ENCODE results near the gene ARMH3.

The ARMH3 gene

DNA sequence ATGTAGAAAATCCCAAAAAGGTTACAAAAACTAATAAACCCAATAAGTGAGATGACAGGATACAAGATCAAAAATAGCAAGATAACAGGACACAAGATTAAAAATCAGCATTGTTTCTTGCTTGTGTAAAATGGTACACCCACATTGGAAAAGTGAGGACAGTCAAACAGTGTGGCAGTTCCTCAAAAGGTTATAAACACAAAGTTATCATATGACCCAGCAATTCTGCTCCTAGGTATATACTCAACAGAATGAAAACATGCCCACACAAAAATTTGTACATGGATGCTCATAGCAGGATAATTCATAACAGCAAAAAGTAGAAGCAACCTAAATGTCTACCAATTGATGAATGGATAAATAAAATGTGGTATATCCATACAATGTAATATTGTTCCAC lies 105.8 kb downstream of the ARMH3 start:
- DNase-seq (ENCODE audit: low read depth in 3 of 3, low spot score in 1 of 3) = no peak

DNA sequence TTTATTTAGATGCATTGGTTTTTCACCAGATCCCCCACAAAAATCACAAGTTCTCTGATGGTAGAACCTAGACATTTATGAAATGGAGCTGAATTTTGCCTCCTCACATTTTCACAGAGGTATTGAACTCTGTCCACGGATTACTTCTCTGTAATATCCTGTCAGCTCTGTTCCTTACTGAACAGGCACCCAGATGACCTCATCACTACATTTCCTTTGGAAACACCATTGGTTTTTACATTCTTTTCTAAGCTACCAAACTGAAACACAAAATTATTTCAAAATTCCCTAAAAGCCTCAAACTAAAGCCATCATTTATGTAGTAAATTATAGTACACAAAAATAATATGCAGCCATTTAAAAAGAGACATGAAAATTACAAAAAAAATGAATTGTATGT lies 114.1 kb downstream of the ARMH3 start:
- no peak for DNase-seq (ENCODE audit: low read depth in 3 of 3, low spot score in 1 of 3)

DNA sequence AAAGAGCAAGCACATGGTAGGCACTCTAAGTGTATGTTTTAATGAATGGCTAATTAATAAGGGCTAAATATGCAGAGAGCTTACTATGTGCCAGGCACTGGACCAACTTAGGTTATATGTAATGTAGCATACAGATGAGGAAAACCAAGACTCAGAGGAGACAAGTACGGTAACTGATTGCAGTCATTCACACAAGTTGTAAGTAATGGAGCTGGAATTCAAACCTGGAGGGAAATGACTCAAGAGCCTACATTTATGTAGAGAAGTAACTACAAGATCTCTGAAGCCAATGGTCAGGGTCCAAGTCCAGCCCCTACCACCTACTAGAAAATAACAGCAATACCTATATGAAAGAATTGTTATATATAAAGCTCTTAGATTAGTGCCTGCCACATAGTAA lies 115.1 kb downstream of the ARMH3 start:
- DNase-seq (ENCODE audit: low read depth in 3 of 3, low spot score in 1 of 3) = no peak

DNA sequence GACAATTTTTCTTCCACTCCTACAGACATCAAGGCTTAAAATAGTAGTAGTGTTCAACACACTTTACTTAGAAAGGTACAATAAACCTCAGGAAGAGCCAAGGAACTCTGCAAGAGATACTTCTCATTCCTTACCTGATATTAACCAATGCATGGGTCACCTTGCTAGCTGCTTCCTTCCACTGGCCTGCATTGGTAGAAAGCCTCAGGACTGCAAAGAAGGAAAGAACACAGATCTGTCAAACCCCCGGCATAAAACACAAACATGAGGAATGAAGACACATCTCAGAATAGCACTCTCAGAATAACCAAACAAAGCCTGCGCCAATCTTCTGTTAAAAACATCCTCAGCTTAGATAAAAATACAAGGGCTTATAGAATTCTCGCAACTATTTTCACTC lies 116.2 kb downstream of the ARMH3 start:
- DNase-seq (ENCODE audit: low read depth in 3 of 3, low spot score in 1 of 3) = no peak

DNA sequence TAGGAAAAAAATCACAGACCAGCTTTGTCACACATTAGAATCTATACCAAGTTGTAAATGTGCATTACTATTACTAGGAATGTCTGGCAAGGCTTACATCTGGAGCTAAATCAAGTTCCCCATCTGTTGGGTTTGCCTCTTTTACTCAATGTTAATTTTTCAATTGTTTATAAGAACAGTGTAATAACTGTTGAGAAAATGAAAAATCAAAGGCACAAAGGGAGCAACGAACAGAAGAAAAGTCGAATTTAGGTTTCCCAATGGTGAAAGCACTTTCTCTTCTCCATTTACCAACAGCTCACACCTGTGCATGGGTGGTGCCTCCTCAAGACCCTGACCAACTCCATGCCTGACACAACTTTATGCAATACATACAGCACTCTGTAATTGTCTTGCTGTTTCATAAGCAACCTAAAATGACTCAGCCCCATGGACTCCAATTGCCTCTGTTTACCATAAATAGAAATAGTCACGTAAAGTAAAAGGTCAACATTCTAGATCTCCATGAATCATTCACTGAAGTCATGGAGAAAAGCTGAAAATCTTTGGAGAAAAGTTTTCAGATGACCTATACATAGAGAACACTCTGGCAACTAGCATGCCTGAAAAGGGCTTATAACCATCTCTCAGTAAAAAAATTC lies 116.8 kb downstream of the ARMH3 start:
- DNase-seq (ENCODE audit: low read depth in 3 of 3, low spot score in 1 of 3) = no peak

DNA sequence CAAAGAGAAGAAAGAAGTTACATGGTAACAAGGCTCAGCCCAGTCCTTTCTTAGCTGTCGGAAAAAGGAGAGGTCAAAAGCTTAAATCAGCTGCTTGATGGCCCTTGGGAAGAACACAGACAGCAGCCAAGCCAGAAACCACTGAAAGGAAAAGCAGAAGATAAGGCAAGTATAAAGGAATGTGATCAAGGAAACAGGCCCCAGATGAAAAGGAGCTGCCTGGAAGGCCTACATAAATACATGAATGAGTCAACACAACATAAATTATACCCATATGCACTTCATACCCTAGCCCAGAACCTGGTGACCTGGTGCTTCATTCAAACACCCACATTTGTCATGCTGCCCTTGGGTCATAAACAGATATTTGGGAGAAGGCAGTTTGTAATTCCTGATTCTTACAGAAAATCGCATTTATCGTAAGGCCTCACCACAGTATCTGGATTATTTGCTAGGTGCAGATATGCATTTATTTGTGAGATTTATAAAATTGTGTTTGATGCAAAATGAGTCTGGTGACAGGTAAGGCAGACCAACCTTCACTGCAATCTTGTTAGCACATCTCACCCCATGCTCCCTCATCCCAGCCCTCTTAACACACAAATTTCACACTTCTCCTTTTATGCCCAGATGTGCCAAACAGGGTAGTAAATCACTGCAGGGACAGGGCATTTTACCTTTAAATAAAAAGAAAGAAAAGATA lies 117.5 kb downstream of the ARMH3 start:
- DNase-seq (ENCODE audit: low read depth in 3 of 3, low spot score in 1 of 3) = no peak

DNA sequence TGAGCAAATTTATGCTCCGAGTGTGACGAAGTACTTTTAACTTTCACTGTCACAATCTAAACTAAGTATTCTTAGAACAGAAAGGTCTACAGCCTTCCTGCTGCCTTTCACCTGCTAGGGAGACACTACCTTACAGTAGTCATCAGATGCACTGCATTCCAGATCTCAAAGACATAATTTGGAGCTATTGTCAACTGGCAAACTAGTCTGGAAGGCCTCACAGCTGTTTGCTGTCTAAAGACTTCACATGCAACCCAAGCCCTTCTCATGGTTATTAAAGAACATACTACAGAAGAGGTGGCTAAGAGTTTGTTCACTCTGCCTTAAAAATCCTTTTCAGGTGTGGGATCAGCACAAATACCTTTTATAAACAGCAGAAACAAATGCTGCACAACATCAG lies 120.5 kb downstream of the ARMH3 start:
- DNase-seq (ENCODE audit: low read depth in 3 of 3, low spot score in 1 of 3) = no peak

DNA sequence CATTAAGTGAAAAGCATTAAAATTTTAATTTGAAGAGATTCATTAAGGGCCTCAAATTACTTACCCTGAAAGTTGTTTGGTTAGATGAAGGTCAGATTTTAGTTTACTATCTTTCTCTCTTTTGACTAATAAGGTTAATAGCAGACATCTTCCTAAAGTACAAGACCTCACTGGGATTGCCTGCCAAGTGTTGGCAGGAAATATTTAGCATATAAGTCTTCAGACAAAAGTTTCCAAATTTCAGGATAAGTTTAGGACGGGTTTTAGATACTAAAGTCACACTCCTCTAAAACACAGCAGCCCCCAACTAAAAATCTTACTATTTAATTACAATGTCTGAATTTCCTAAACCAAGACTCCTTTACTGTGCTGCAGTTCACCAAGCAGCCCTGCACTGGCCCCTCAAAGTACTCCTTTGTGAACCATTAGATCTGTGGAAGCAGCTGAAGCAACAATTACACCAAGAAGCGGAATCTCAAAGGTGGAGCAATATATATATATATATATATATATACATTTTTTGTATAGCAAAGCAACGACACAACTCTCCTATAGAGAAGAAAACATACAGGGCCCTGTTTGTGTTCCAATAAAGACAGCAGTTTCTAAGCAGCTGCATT lies 121.2 kb downstream of the ARMH3 start:
- no peak for DNase-seq (ENCODE audit: low read depth in 3 of 3, low spot score in 1 of 3)

DNA sequence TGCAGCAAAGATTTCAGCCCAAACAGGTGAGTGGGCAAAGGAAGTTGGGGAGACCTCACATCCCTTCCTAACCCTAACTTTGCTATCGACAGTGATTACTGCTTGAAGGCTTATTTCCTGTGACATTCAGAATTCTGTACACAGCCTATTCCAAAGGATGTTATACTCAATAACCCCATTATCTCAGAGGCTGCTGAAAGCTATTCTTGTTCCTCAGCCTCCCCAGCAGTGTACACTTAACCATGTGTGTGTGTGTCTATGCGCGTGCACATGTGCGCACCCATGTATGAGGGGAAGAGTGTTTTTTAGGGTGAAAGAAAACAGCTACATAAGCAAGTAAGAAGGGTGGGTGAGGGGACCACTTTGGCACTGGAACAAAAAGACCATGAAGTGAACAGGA lies 122.0 kb downstream of the ARMH3 start:
- no peak for DNase-seq (ENCODE audit: low read depth in 3 of 3, low spot score in 1 of 3)

DNA sequence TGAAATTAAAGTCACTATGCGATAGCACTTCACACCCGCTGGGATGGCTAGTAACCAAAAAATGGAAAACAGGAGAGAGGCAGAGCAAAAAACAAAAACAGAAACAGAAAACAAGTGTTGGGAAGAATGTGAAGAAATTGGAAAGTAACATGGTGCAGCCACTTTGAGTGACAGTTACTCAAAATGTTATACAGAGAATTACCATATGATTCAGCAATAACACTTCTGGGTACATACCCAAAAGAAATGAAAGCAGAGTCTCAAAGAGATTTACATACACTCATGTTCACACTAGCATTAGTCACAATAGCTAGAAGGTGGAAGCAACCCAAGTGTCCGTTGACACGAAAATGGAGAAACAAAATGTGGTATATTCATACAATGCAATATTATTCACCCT lies 123.8 kb downstream of the ARMH3 start:
- DNase-seq (ENCODE audit: low read depth in 3 of 3, low spot score in 1 of 3) = no peak

DNA sequence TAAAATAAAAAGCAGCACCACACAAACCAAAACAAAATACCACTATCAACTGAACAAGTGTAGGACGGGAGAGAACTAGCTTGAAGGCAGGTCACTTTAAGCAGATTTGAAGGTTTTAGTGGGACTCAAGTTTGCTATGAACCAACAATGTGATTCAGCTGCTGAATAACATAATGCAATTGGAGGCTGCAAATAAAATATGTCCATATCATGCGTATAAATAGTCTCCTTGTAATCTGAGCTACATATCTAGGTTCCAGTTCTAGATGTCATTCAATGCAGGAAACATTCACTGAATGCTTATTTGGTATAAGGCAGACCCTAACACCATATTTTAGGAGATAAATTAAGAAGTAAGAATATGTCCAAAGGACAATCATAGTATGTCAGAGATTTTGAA lies 130.9 kb downstream of the ARMH3 start:
- no peak for DNase-seq (ENCODE audit: low read depth in 3 of 3, low spot score in 1 of 3)

DNA sequence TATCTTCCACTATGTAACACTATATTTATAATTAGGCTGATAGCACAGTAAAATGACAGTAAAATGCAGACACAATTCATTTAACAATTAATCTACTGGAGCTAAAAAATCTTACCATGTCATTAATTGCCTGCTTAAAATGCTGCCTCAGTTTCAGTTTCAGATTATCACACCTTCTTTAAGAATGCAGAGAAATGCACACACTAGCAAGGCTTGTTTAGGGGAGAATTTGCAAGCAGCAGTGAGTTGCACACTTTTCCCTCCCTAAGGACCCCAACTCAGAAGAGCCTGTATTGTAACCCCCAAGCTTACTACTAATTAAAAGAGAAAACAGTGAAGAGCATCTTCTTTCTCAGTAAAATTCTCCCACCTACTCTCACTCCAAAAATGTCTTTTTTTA lies 132.7 kb downstream of the ARMH3 start:
- DNase-seq (ENCODE audit: low read depth in 3 of 3, low spot score in 1 of 3) = no peak

DNA sequence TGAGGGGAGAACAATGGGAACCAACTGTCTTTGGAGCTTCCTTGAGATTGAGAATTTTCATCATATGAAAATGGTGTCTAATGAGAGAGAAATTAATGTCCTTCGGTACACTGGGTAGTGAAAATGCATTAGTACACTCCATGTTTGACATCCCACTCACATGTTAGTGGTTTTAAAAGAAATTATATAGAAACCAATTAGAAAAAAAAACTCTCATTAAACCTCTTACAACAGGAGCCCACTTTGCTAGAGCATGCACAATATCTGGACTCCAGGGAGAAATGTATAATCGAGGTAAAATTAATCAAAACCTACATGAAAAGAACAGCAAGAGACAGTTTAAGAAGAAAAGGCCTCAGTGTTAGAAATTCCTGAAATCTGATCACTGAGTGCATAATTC lies 133.1 kb downstream of the ARMH3 start:
- DNase-seq (ENCODE audit: low read depth in 3 of 3, low spot score in 1 of 3) = no peak

DNA sequence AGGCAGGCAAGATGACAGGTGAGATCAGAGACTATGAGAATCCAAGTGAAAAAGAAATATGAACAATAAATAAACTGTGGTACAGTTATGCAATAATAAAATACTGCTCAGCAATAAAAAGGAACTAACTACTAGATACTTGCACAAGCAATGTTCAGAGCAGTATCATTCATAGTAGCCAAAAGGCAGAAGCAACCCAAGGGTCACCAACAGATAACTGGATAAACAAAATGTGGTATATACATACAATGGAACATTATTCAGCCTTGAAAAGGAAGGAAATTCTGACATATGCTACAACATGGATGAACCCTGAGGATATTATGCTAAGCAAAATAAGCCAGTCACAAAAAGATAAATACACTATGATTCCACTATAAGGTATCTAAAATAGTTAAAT lies 135.4 kb downstream of the ARMH3 start:
- no peak for DNase-seq (ENCODE audit: low read depth in 3 of 3, low spot score in 1 of 3)

DNA sequence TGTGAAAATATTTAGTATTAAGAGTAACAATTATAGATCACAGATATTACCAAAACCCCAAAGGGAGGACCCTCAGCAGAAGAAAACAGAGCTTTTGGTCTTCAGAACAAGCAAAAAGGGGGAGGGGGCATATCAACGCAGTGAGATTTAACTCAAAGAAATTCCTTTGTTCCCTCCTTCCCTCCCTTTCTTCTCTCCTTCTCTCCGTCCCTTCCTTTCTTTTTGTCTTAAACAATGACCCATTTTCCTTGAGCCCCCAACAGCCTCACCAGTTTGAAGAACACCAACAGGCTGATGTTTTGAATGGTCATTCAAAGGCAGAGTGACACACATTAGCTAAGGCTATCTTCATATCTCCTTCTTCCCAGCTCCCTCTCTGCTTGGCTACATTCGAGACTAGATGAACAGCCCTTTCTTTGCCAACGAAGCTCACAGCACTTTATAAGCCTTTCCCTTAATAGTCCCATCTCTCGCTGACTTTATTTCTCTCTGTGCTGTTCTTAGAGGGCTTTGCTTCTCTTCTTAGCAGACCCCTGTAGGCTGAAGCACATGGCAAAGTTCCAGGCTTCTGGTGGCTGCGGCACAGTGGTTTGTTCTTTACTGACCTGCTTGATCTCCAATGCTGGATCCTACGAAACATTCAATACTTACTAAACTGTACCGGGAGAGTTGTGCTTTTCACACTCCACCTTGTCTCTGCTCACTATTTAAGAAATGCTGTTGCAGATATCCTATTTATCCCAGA lies 136.8 kb downstream of the ARMH3 start:
- no peak for DNase-seq (ENCODE audit: low read depth in 3 of 3, low spot score in 1 of 3)

DNA sequence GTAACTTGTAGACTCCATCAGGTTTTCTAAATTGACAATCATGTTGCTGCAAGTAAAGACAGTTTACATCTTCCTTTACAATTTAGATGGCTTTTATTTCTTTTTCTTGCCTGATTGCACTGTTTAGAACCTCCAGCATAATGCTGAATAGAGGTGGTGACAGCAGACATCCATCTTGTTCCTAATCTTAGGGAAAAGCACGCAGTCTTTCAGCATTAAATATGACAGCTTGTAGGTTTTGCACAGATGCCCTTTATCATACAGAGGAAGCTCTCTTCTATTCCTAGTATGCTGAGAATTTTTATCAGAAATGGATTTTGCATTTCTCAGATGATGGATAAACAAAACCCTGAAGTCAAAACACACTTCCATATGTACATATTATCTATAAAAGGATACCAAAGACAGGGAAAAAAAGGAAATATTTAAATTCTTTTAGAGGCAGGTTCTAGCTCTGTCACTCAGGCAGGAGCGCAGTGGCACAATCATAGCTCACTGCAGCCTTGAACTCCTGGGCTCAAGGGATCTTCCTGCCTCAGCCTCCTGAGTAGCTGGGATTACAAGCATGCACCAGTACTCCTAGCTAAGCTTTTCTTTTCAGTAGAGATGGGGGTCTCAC lies 143.3 kb downstream of the ARMH3 start:
- no peak for DNase-seq (ENCODE audit: low read depth in 3 of 3, low spot score in 1 of 3)

DNA sequence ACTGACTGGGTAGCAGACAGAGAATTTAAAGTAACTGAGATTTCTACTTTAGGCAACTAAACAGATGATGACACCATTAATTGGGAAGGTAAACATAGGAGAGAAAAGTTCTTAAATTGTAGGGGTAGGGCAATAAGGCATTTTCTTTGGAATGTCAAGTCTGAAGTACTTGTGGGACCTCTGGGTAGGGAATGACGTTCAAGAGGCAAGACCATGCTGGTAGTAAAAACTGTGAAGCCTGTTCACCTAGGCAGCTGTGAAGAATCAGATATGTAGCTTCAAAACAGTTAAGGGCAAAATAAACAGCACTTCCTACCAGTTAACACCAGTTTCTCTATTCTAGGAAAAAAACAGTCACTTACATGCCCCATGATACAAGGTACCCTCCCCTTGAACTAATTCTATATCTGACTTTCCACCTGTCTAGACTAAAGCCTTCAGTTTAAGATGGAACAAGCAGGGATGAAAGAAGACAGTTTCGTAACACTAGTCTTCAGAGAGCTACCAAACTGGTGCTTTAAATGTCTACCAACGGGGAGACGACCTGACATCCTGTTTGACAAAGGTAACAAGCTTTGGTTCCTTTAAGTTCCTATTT lies 149.3 kb downstream of the ARMH3 start:
- no peak for DNase-seq (ENCODE audit: low read depth in 3 of 3, low spot score in 1 of 3)

DNA sequence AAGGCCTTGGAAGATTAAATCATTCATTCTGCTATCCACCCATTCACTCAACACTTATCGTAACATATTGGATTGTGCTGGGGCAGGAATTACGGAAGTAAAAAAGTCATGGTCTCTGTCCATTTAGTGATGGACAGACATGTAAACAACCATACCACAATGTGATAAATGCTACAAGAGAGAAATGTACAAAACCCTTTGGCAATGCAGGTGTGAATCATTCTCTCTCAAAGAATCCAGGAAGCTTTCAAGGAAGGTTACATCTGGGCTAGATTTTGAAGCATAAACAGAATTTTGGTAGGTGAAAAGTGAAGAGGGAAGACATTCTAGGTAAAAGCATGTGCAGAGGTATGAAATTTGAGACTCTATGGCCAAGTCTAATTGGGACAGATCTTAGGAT lies 150.7 kb downstream of the ARMH3 start:
- no peak for DNase-seq (ENCODE audit: low read depth in 3 of 3, low spot score in 1 of 3)

DNA sequence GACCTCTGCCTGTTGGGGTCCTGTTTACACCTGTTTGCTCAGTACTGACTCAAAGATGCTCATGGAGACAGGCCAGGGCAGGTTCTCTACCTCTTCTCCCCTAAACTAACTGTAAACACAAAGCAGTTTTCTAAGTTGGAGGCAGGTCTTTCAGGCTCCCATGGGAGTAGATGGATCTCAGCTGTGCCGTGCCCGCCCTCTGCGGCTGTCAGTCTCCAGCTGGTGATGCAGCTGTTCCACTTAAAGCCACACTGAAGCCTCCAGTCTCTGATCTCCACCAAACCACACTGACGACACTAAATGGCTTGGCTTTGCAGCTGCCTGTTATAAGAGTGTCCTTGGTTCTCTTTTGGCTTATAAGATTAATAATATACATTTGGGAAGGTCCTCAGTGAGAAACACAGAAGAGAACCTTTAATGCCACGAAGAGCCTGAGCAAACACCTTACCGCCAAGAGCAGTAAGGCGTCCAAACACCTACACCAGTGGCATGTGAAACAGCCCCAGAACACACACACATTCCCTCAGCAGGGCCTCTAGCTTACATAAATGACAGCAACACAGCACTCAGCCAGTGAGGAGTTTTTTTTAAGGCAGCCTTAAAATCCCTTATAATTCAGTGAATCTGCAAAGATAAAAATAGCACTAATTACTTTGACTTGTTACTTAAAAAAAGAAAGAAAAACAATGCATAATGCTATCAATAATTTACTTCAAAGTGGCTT lies 152.0 kb downstream of the ARMH3 start:
- DNase-seq (ENCODE audit: low read depth in 3 of 3, low spot score in 1 of 3) = no peak

DNA sequence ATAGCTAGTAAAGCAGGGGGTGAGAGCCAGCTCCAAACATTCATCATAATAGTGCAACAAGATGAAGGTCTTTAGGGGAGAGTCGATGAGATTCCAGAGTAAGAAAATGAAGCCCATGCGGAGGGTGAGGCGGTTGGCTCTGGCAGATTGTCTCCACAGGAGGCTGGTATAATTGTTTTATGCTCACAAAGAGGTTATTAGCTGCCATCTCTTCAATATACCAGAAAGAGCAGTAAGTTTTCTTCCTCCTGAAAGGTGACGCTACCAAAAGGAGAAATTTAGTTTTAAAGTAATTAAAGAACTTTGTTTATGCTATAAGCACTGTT lies 153.2 kb downstream of the ARMH3 start:
- no peak for DNase-seq (ENCODE audit: low read depth in 3 of 3, low spot score in 1 of 3)
